Neural cell (in vitro differentiated cells): ENCODE results near the gene PCSK7. TPM values are rescaled to one million over a fixed set of nuclear protein-coding genes. Genes with fewer than 3 reads are reported as not detected.

Experiments
- H2AFZ ChIP-seq: fragments of 200-600, 300-800 bp; sonication (generic), shearing (Covaris generic); 2 replicates; pipeline ENCODE4 v1.6.0; 2014; ENCODE audit warnings: low read depth, mild to moderate bottlenecking, antibody characterized with exemption, low read length, moderate library complexity
- H3F3A ChIP-seq: fragments of 200-600 bp; shearing (Covaris generic); 2 replicates; pipeline ENCODE4 v1.6.1; 2016; ENCODE audit warnings: mild to moderate bottlenecking, moderate library complexity, mixed read lengths, antibody characterized with exemption, low read length; ENCODE audit not compliant: insufficient read depth, poor library complexity, severe bottlenecking
- H3K27ac ChIP-seq: fragments of 200-600, 300-800 bp; sonication (generic), shearing (Covaris generic); 2 replicates; pipeline ENCODE4 v1.5.1; 2014; ENCODE audit warnings: mild to moderate bottlenecking, low read length, moderate library complexity
- H3K27me3 ChIP-seq: fragments of 300-800, 200-600 bp; sonication (generic), shearing (Covaris generic); 2 replicates; pipeline ENCODE4 v1.6.0; 2014; ENCODE audit warnings: mild to moderate bottlenecking, low read depth, low read length, moderate library complexity; ENCODE audit not compliant: insufficient read depth
- H3K36me3 ChIP-seq: fragments of 300-800, 200-600 bp; sonication (generic), shearing (Covaris generic); 2 replicates; pipeline ENCODE4 v1.5.1; 2014; ENCODE audit warnings: mild to moderate bottlenecking, antibody characterized with exemption, low read length, moderate library complexity; ENCODE audit not compliant: insufficient read depth
- H3K4me2 ChIP-seq: fragments of 300-800, 200-600 bp; sonication (generic), shearing (Covaris generic); 2 replicates; pipeline ENCODE4 v1.6.0; 2014; ENCODE audit warnings: mild to moderate bottlenecking, low read length
- H3K4me3 ChIP-seq: fragments of 300-800, 200-600 bp; sonication (generic), shearing (Covaris generic); 2 replicates; pipeline ENCODE4 v1.5.1; 2014; ENCODE audit warnings: mild to moderate bottlenecking, low read length, moderate library complexity
- H3K79me2 ChIP-seq: fragments of 200-600 bp; shearing (Covaris generic); replicated peaks from 2 replicates; pipeline ENCODE4 v1.6.0; 2014; ENCODE audit warnings: mild to moderate bottlenecking, low read length, moderate library complexity; ENCODE audit not compliant: insufficient read depth
- H3K9ac ChIP-seq: fragments of 300-800, 200-600 bp; sonication (generic), shearing (Covaris generic); 2 replicates; pipeline ENCODE4 v1.6.1; 2016; ENCODE audit warnings: mild to moderate bottlenecking, low read length, mixed read lengths
- H3K9me2 ChIP-seq: fragments of 200-600 bp; shearing (Covaris generic); 2 replicates; pipeline ENCODE4 v1.6.1; 2016; ENCODE audit warnings: mild to moderate bottlenecking, low read length, mixed read lengths; ENCODE audit not compliant: insufficient read depth
- H3K9me3 ChIP-seq: fragments of 200-600, 300-800 bp; sonication (generic), shearing (Covaris generic); 2 replicates; pipeline ENCODE4 v1.6.1; 2016; ENCODE audit warnings: mild to moderate bottlenecking, mixed run types, low read length, moderate library complexity, mixed read lengths
- H4K20me1 ChIP-seq: fragments of 200-600 bp; shearing (Covaris generic); 2 replicates; pipeline ENCODE4 v1.6.1; 2016; ENCODE audit warnings: mild to moderate bottlenecking, mixed run types; ENCODE audit not compliant: insufficient read depth
- CTCF ChIP-seq: fragments of 450-650 bp; IDR thresholded peaks from 2 replicates; pipeline ENCODE4 v1.5.1; 2014; ENCODE audit warnings: antibody characterized with exemption, mild to moderate bottlenecking, moderate library complexity; ENCODE audit not compliant: poor library complexity, severe bottlenecking
- EP300 ChIP-seq: fragments of 450-650 bp; conservative IDR thresholded peaks from 2 replicates; pipeline ENCODE4 v1.6.1; 2014; ENCODE audit warnings: antibody characterized with exemption, mild to moderate bottlenecking, moderate library complexity; ENCODE audit not compliant: poor library complexity, severe bottlenecking
- EZH2 ChIP-seq: fragments of 200-600, 300-800 bp; shearing (Covaris generic), sonication (generic); IDR thresholded peaks from 2 replicates; pipeline ENCODE4 v1.6.1; 2014; ENCODE audit warnings: antibody characterized with exemption, low read length, borderline replicate concordance, mild to moderate bottlenecking; ENCODE audit not compliant: insufficient read depth, poor library complexity, severe bottlenecking
- MXI1 ChIP-seq: fragments of 450-650 bp; conservative IDR thresholded peaks from 2 replicates; pipeline ENCODE4 v1.6.1; 2014; ENCODE audit warnings: antibody characterized with exemption, mild to moderate bottlenecking; ENCODE audit not compliant: poor library complexity, severe bottlenecking
- POLR2AphosphoS5 ChIP-seq: IDR thresholded peaks from 2 replicates; pipeline ENCODE4 v1.6.1; 2012
- RAD21 ChIP-seq: fragments of 450-650 bp; conservative IDR thresholded peaks from 2 replicates; pipeline ENCODE4 v1.6.1; 2014; ENCODE audit warnings: antibody characterized with exemption, mild to moderate bottlenecking, moderate library complexity
- REST ChIP-seq: IDR thresholded peaks from 2 replicates; pipeline ENCODE4 v1.6.1; 2012; ENCODE audit warnings: borderline replicate concordance
- SMC3 ChIP-seq: fragments of 450-650 bp; conservative IDR thresholded peaks from 2 replicates; pipeline ENCODE4 v1.6.1; 2014; ENCODE audit warnings: antibody characterized with exemption, mild to moderate bottlenecking, moderate library complexity; ENCODE audit not compliant: poor library complexity
- TAF1 ChIP-seq: IDR thresholded peaks from 2 replicates; pipeline ENCODE4 v1.6.1; 2012; ENCODE audit warnings: low read depth
- polyA plus RNA-seq: library from polyadenylated mRNA; depleted of rRNA; stranded (reverse); fragments of >200 nt; gene quantifications from 2 replicates; pipeline ENCODE4 v1.2.3, GENCODE V29; 2014

The PCSK7 gene
- polyA plus RNA-seq, 1 donor from 2014 or later: 44.4 TPM

- H2AFZ ChIP-seq: no peak overlapping the region
- H3K79me2 ChIP-seq: peaks cover 24% of the 10 kb centered on the region
- H3K4me2 ChIP-seq: no peak overlapping the region
- no peaks in the 10 kb centered on the region for H3K27me3 ChIP-seq
- H3K9me2 ChIP-seq: no peaks in the 10 kb centered on the region
- TF ChIP-seq MXI1 (no peak), POLR2AphosphoS5 (no peak), REST (no peak), TAF1 (no peak), EP300 (no peak), CTCF (no peak), EZH2 (no peak), RAD21 (no peak), SMC3 (no peak)
- no peak overlapping the region for H3K4me3 ChIP-seq
- H3K27ac ChIP-seq: no peak overlapping the region
- H4K20me1 ChIP-seq: no peaks in the 10 kb centered on the region
- no peaks in the 10 kb centered on the region for H3F3A ChIP-seq
- H3K36me3 ChIP-seq: no peaks in the 10 kb centered on the region
- H3K9me3 ChIP-seq: no peaks in the 10 kb centered on the region
- H3K9ac ChIP-seq: no peak overlapping the region
Measured at GRCh38 chr11:117228091-117228490, 3.8 kb downstream of the PCSK7 start.

DNA sequence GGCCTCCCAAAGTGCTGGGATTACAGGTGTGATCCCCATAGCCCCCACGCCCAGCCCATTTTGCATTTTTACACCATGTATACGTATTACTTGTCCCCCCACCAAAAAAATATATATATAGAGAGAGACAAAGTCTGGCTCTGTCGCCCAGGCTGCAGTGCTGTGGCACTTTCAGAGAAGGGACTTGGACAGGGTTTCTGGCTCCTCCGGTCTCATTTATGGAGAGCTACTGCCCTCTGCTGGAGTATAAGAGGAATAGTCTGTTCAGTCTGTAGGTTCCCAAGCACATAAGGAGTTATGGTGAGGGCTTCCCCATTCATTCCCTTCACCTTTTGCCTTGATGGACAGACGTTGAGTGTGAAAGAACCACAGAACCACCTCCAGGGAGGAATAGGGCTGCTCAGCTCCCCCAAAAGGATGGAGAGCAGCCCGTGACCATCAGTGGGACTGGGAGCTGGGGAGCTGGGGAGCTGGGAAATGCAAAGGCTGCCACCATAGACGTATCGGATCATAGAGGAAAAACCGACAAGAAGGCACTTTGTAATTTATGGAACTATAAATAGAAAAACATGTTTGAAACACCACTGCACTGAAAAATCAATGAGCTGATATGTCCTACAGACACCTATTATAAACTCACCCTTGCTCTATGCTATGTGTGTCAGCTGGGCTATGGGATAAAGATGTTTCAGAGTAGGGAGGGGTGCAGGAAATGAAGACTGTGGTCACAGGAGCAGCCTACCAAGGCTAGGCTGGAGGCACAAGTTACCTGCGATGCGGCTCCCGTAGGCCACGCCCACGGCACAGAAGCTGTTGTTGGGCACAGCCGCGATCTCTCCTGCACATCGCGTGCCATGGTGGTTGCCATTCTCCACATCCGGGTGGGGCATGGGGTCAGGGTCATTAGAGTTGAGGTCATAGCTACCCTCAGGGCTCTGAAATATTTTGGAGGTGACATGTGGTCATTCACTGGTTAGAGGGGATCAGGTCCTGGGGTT is 5.2 kb downstream of the PCSK7 start:
- Histone ChIP-seq H3K4me3 (no peak overlapping the region), H3K9me3 (no peaks in the 10 kb centered on the region), H4K20me1 (no peaks in the 10 kb centered on the region), H3K9me2 (no peaks in the 10 kb centered on the region), H3K4me2 (no peak overlapping the region), H3F3A (no peaks in the 10 kb centered on the region), H2AFZ (no peak overlapping the region), H3K79me2 (peaks cover 19% of the 10 kb centered on the region), H3K9ac (no peak overlapping the region), H3K27me3 (no peaks in the 10 kb centered on the region), H3K27ac (no peak overlapping the region), H3K36me3 (no peaks in the 10 kb centered on the region)
- TF ChIP-seq CTCF (peak; percentile 85), EZH2 (no peak), RAD21 (peak; percentile 86), REST (no peak), POLR2AphosphoS5 (no peak), MXI1 (no peak), TAF1 (no peak), EP300 (no peak), SMC3 (peak; percentile 82)
